WI38 (cell line): ENCODE measurements around the gene ITPR1.

ENCODE experiments used
- H3K4me3 ChIP-seq: 2 replicates; pipeline ENCODE4 v1.5.1; 2011; ENCODE audit warnings: low read depth, mild to moderate bottlenecking, control low read depth, low read length
- TF ChIP-seq, protein P1 (sequence below): IDR thresholded peaks from 2 replicates; pipeline ENCODE4 v1.5.1; 2012; ENCODE audit warnings: low read depth, mild to moderate bottlenecking, control low read depth, low read length

The ITPR1 gene

DNA sequence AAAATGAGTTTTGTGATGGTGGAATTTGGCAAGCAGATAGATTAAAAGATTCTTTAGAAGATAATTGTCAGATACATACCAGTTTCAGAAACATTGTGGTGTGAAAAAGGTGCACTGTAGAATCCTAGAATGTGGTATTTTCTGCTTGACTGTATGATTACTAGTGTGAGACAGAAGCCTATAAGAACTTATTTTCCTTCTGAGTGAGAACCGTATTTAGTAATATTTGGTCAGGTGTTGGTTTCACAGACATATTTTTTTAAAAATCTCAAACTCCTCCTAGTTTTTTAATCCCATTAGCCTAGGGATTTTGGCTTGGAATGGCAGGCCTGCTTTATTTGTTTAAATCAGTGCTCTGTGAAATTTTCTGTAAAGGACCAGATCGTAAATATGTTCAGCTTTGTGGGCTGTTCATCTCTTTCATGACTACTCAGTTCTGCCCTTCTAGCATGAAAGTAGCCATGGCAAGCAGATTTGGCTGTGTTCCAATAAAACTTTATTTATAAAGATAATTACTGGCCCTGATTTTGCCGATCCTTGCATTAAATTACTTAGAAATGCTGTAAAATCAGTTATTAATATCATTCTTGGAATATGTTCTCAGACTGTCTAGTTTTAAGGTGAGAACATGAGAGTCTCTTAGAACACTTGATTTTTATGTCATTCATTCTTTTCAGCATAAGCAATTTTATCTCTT, 205.1 kb downstream of the ITPR1 start:
- no peak overlapping the region for H3K4me3 ChIP-seq
- TF ChIP-seq, protein P1, sequence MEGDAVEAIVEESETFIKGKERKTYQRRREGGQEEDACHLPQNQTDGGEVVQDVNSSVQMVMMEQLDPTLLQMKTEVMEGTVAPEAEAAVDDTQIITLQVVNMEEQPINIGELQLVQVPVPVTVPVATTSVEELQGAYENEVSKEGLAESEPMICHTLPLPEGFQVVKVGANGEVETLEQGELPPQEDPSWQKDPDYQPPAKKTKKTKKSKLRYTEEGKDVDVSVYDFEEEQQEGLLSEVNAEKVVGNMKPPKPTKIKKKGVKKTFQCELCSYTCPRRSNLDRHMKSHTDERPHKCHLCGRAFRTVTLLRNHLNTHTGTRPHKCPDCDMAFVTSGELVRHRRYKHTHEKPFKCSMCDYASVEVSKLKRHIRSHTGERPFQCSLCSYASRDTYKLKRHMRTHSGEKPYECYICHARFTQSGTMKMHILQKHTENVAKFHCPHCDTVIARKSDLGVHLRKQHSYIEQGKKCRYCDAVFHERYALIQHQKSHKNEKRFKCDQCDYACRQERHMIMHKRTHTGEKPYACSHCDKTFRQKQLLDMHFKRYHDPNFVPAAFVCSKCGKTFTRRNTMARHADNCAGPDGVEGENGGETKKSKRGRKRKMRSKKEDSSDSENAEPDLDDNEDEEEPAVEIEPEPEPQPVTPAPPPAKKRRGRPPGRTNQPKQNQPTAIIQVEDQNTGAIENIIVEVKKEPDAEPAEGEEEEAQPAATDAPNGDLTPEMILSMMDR, result no peak

GRCh38 chr3:4703054-4703480, 209.9 kb downstream of the ITPR1 start:
- TF ChIP-seq, protein P1, result no peak
- H3K4me3 ChIP-seq, result no peak overlapping the region

- H3K4me3 ChIP-seq, result no peak overlapping the region
- TF ChIP-seq, protein P1, result no peak
Measured at GRCh38 chr3:4704552-4704951, 211.4 kb downstream of the ITPR1 start.

- no peak overlapping the region for H3K4me3 ChIP-seq
- TF ChIP-seq, protein P1, result no peak
Measured at GRCh38 chr3:4707324-4707723, 214.2 kb downstream of the ITPR1 start.

GRCh38 chr3:4708230-4708629, 215.1 kb downstream of the ITPR1 start:
- TF ChIP-seq, protein P1, result no peak
- H3K4me3 ChIP-seq, result no peak overlapping the region

DNA sequence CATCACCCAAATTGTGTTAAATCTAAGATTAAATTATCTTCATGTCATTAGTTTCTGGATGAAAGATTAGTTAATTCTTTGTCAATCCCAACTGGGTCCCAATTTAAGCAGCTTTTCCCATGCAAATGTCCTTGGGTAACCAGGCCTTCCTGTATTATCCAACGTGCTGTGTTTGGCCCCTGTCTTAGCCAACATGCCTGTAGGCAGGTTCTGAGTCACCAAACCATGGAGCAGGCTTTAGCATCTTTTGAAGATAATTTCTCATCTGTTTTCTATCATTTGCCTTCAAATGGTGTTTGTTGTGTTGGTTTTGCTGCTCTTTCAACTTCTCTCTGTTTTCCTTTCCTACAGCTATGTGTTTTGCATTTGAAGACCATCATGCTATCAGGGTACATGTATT, 216.2 kb downstream of the ITPR1 start:
- TF ChIP-seq, protein P1, result no peak
- H3K4me3 ChIP-seq, result no peak overlapping the region

GRCh38 chr3:4710191-4710590, 217.0 kb downstream of the ITPR1 start:
- TF ChIP-seq, protein P1, result no peak
- no peak overlapping the region for H3K4me3 ChIP-seq
